DND-41 (cell line): Measurements from ENCODE around the gene SLC45A3.
A peak's percentile ranks its signal among the peaks of the same experiment; 100 is the strongest.

ENCODE experiments used
- ATAC-seq: fragments of 200-7000 bp; cut with Tn5 transposase; 3 replicates; pipeline ENCODE4 v1.9.1; 2021; ENCODE audit warnings: low read depth; ENCODE audit not compliant: insufficient read depth
- DNase-seq: peaks from one replicate; pipeline ENCODE4 v3.0.0-alpha.2; 2020
- H2AFZ ChIP-seq: 2 replicates; pipeline ENCODE4 v1.6.0; 2012; ENCODE audit warnings: low read depth, low read length
- H3K27ac ChIP-seq: 2 replicates; pipeline ENCODE4 v1.5.1; 2012; ENCODE audit warnings: low read length, inconsistent platforms
- H3K27me3 ChIP-seq: fragments of 200-600 bp; sonication (generic); 2 replicates; pipeline ENCODE4 v1.6.0; 2012; ENCODE audit warnings: low read length, mild to moderate bottlenecking, inconsistent platforms; ENCODE audit not compliant: insufficient read depth, poor library complexity
- H3K36me3 ChIP-seq: 2 replicates; pipeline ENCODE4 v1.5.1; 2012; ENCODE audit warnings: low read length, inconsistent platforms; ENCODE audit not compliant: insufficient read depth
- H3K4me1 ChIP-seq: 2 replicates; pipeline ENCODE4 v1.5.1; 2012; ENCODE audit warnings: mild to moderate bottlenecking, low read length; ENCODE audit not compliant: insufficient read depth
- H3K4me2 ChIP-seq: 2 replicates; pipeline ENCODE4 v1.6.0; 2012; ENCODE audit warnings: mild to moderate bottlenecking, moderate library complexity, low read length, inconsistent platforms; ENCODE audit not compliant: insufficient read depth
- H3K4me3 ChIP-seq, 2 experiments: fragments of 200-600 bp in 1 of 2; shearing (Covaris generic) in 1 of 2; 2 replicates each; pipeline ENCODE4 v1.5.1; 2012 to 2016; ENCODE audit warnings: inconsistent platforms in 2 of 2, low read length in 2 of 2, mild to moderate bottlenecking in 2 of 2, low read depth in 1 of 2, moderate library complexity in 1 of 2
- H3K79me2 ChIP-seq: 2 replicates; pipeline ENCODE4 v1.6.0; 2012; ENCODE audit warnings: low read length, inconsistent platforms; ENCODE audit not compliant: insufficient read depth
- H3K9ac ChIP-seq: 2 replicates; pipeline ENCODE4 v1.6.0; 2012; ENCODE audit warnings: low read depth, mild to moderate bottlenecking, inconsistent platforms, low read length, moderate library complexity
- H3K9me3 ChIP-seq: 2 replicates; pipeline ENCODE4 v1.5.1; 2012; ENCODE audit warnings: low read length, moderate library complexity, mild to moderate bottlenecking, inconsistent platforms; ENCODE audit not compliant: insufficient read depth, severe bottlenecking
- H4K20me1 ChIP-seq: 2 replicates; pipeline ENCODE4 v1.6.0; 2012; ENCODE audit warnings: low read length; ENCODE audit not compliant: insufficient read depth
- EZH2 ChIP-seq: IDR thresholded peaks from 3 replicates; pipeline ENCODE4 v1.6.1; 2012; ENCODE audit warnings: borderline replicate concordance, low read depth, mild to moderate bottlenecking, moderate library complexity, low read length, inconsistent platforms; ENCODE audit not compliant: severe bottlenecking
- TF ChIP-seq, protein P1 (sequence below): IDR thresholded peaks from 2 replicates; pipeline ENCODE4 v1.5.1; 2012; ENCODE audit warnings: borderline replicate concordance, low read length, moderate library complexity, mild to moderate bottlenecking; ENCODE audit not compliant: poor library complexity, severe bottlenecking; ENCODE audit errors: extremely low read depth

Gene SLC45A3

DNA sequence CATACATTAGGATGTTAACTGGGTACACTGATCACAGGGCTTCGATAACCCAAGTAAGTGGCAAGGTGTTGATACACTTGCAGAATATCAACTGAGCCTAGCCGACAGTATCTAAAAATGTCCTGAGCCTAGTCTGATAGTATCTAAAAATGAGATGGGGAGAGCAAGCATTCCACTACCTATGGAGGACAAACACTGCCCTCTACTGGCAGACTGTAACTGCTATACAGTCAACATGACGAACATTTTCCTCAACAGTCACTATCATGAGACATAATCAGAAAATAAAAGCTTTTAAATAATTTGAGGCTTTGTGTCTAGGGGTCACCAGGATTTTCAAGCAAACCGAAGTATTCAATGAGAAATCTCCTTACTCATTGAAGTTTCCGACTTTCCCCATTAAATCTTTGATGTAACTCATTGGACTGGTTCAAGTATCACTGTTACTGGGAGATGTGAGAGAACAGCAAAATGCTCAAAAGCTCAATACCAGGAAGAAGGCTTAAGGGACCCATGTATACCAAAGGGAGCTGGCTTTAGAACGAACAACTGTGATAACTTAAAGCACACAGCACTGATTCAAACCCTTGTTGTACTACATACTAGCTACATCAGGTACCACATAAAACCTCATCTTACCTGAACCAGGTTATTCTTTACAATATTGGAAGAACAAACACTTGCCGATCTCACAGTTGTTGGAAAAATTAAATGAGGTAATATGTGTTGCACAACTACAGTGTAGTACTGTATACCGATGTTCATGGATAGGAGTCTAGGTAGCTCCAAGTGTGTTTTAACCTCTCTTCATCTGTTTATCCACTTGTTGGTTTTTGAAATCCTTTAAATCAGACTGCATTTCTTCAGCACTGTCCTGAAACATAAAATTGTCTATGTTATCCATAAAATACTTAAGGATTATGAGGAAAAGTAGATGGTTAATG is 31.1 kb upstream of the SLC45A3 start:
- TF ChIP-seq, protein P1, sequence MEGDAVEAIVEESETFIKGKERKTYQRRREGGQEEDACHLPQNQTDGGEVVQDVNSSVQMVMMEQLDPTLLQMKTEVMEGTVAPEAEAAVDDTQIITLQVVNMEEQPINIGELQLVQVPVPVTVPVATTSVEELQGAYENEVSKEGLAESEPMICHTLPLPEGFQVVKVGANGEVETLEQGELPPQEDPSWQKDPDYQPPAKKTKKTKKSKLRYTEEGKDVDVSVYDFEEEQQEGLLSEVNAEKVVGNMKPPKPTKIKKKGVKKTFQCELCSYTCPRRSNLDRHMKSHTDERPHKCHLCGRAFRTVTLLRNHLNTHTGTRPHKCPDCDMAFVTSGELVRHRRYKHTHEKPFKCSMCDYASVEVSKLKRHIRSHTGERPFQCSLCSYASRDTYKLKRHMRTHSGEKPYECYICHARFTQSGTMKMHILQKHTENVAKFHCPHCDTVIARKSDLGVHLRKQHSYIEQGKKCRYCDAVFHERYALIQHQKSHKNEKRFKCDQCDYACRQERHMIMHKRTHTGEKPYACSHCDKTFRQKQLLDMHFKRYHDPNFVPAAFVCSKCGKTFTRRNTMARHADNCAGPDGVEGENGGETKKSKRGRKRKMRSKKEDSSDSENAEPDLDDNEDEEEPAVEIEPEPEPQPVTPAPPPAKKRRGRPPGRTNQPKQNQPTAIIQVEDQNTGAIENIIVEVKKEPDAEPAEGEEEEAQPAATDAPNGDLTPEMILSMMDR = peak; percentile 88
- TF ChIP-seq EZH2 = no peak
- H3K9me3 ChIP-seq = no peaks in the 10 kb centered on the region
- no peak overlapping the region for H3K27ac ChIP-seq
- no peaks in the 10 kb centered on the region for H3K27me3 ChIP-seq
- no peaks in the 10 kb centered on the region for H3K4me1 ChIP-seq
- ATAC-seq (peak; percentile 83), DNase-seq (peak; percentile 65)
- H3K4me2 ChIP-seq = no peak overlapping the region
- no peaks in the 10 kb centered on the region for H3K79me2 ChIP-seq
- no peak overlapping the region for H3K4me3 ChIP-seq
- no peak overlapping the region for H3K9ac ChIP-seq
- H2AFZ ChIP-seq = no peak overlapping the region
- peaks cover 76% of the 10 kb centered on the region for H3K36me3 ChIP-seq
- peaks cover 11% of the 10 kb centered on the region; the same call in 1 of the 2 replicates for H4K20me1 ChIP-seq

DNA sequence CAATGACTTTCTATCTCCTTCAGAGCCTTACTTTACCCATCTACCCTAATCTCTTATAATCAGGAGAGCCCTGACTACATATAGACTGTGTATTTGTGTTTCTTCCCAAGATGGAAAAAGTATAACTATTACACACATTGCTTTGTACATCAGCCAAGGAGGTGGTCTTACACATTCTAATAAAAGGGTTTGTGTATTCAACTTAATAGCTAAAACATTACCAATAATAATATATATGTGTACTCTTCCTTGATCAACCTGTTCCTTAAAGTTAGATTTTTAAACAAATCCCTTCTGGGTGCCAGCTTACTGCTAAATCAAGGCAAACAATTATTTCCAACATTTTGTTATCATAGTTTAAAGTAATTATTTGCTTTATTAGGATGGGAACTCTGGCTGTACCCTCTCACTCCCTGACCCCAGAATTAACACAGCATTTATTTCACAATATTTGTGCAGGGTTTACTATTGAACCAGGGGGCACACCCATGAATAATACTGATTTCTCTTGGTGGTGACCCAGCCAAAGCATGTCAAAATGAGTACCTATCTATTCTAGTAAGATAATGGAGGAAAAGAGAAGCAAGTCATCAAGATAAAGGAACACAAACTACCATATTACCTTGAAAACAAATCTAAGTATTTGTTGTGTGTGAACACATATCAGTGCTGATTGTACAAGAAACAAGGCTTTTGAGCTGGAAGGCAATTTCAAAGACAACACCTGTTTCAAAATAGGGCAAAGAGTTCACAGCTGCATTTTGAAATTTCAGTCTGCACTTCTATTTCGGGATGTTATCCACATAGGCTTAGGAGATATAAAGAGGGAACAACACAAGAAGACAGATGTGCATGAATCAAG is 30.1 kb upstream of the SLC45A3 start:
- no peak overlapping the region for H2AFZ ChIP-seq
- no peaks in the 10 kb centered on the region for H3K79me2 ChIP-seq
- H3K9ac ChIP-seq = no peak overlapping the region
- peaks cover 67% of the 10 kb centered on the region for H3K36me3 ChIP-seq
- no peaks in the 10 kb centered on the region for H3K9me3 ChIP-seq
- H3K4me1 ChIP-seq = no peaks in the 10 kb centered on the region
- H3K27ac ChIP-seq = no peak overlapping the region
- no peak for DNase-seq
- H3K27me3 ChIP-seq = no peaks in the 10 kb centered on the region
- TF ChIP-seq EZH2 = no peak
- TF ChIP-seq, protein P1 = no peak
- no peak overlapping the region for H3K4me3 ChIP-seq
- H3K4me2 ChIP-seq = no peak overlapping the region
- no peak for ATAC-seq
- peaks cover 11% of the 10 kb centered on the region for H4K20me1 ChIP-seq

DNA sequence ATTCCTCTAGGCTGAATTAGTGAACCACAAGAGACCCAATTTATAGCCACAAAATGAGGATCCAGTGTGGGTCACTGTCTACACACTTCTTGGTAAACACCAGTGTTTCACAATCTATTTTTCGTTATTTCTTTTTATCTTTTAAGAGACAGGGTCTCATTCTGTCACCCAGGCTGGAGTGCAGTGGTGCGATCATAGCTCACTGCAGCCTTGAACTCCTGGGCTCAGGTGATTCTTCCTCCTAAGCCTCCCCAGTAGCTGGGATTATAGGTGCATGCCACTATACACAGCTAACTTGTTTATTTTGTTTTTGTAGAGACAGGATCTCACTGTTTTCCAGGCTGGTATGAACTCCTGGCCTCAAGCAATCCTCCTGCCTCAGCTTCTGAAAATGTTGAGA is 29.3 kb upstream of the SLC45A3 start:
- Histone ChIP-seq H3K9ac (no peak overlapping the region), H3K27me3 (no peaks in the 10 kb centered on the region), H4K20me1 (peaks cover 11% of the 10 kb centered on the region), H3K4me3 (no peak overlapping the region), H3K27ac (no peak overlapping the region), H3K79me2 (no peaks in the 10 kb centered on the region), H3K4me1 (no peaks in the 10 kb centered on the region), H2AFZ (no peak overlapping the region), H3K4me2 (no peak overlapping the region), H3K9me3 (no peaks in the 10 kb centered on the region), H3K36me3 (peaks cover 63% of the 10 kb centered on the region)
- DNase-seq (no peak), ATAC-seq (no peak)
- no peak for TF ChIP-seq EZH2

DNA sequence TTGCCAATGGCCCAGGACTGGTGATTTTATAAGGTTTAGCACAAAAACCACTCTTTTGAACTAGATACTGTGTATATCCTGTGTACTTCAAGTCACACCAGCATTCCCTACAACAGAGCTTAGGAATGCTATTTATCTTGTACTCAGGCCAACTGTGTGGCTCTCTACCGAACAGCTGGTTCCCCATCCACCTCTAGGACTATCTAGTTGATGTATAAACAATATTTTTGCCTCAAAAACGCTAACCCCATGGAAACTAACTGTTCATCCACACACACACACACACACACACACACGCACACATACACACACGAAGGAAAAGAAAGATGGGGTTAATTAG is 28.7 kb upstream of the SLC45A3 start:
- TF ChIP-seq, protein P1 = no peak
- no peak for TF ChIP-seq EZH2
- no peak overlapping the region for H3K4me3 ChIP-seq
- H3K9me3 ChIP-seq = no peaks in the 10 kb centered on the region
- H3K27ac ChIP-seq = no peak overlapping the region
- H3K4me2 ChIP-seq = no peak overlapping the region
- H3K4me1 ChIP-seq = no peaks in the 10 kb centered on the region
- ATAC-seq (no peak), DNase-seq (no peak)
- H2AFZ ChIP-seq = no peak overlapping the region
- H4K20me1 ChIP-seq = peaks cover 8% of the 10 kb centered on the region
- peaks cover 58% of the 10 kb centered on the region for H3K36me3 ChIP-seq
- H3K79me2 ChIP-seq = no peaks in the 10 kb centered on the region
- no peaks in the 10 kb centered on the region for H3K27me3 ChIP-seq
- no peak overlapping the region for H3K9ac ChIP-seq
